HepG2 (cell line): ENCODE data around the gene MTX3. TPM values are rescaled to one million over a fixed set of nuclear protein-coding genes. Genes with fewer than 3 reads are reported as not detected.

Experiments
- ARHGAP35 ChIP-seq: sonication (generic); formaldehyde crosslinking; IDR thresholded peaks from 2 replicates; pipeline ENCODE4 v1.9.0; 2022; ENCODE audit warnings: mild to moderate bottlenecking, inconsistent platforms, moderate library complexity, missing genetic modification reagents, borderline replicate concordance
- ARNT ChIP-seq: fragments of 450-650 bp; IDR thresholded peaks from 2 replicates; pipeline ENCODE4 v1.6.1; 2017
- GABPA ChIP-seq, 2 experiments: IDR thresholded peaks; 2 replicates each; pipeline ENCODE4 v1.6.1; 2011 to 2016; ENCODE audit warnings: low read depth in 2 of 2, low read length in 1 of 2, missing biosample characterization in 1 of 2, missing genetic modification characterization in 1 of 2
- IKZF1 ChIP-seq: fragments of 450-650 bp; IDR thresholded peaks from 2 replicates; pipeline ENCODE4 v1.7.1; 2016
- KDM5A ChIP-seq: fragments of 200-600 bp; sonication (generic); IDR thresholded peaks from 2 replicates; pipeline ENCODE4 v1.7.0; 2018; ENCODE audit warnings: antibody characterized with exemption, mild to moderate bottlenecking, low read length, borderline replicate concordance
- MXI1 ChIP-seq: IDR thresholded peaks from 3 replicates; pipeline ENCODE4 v1.6.1; 2012; ENCODE audit warnings: low read depth, low read length, inconsistent platforms, borderline replicate concordance
- RAD51 ChIP-seq: fragments of 450-650 bp; IDR thresholded peaks from 2 replicates; pipeline ENCODE4 v1.6.1; 2016; ENCODE audit warnings: borderline replicate concordance
- SAFB2 ChIP-seq: sonication (generic); formaldehyde crosslinking; IDR thresholded peaks from 2 replicates; pipeline ENCODE4 v1.5.1; 2020; ENCODE audit warnings: missing genetic modification reagents, low read depth, mild to moderate bottlenecking, borderline replicate concordance
- YEATS2 ChIP-seq: sonication (generic); formaldehyde crosslinking; IDR thresholded peaks from 2 replicates; pipeline ENCODE4 v1.4.0; 2020; ENCODE audit warnings: missing genetic modification reagents, borderline replicate concordance
- ZBTB38 ChIP-seq: sonication (generic); formaldehyde crosslinking; IDR thresholded peaks from 2 replicates; pipeline ENCODE4 v1.5.1; 2020; ENCODE audit warnings: mild to moderate bottlenecking, missing genetic modification reagents
- ZNF274 ChIP-seq: sonication (generic); formaldehyde crosslinking; IDR thresholded peaks from 2 replicates; pipeline ENCODE4 v1.5.1; 2020; ENCODE audit warnings: mild to moderate bottlenecking, missing genetic modification reagents
- ZNF343 ChIP-seq: sonication (generic); formaldehyde crosslinking; IDR thresholded peaks from 2 replicates; pipeline ENCODE4 v1.4.0; 2020; ENCODE audit warnings: mild to moderate bottlenecking, missing genetic modification reagents
- ZNF430 ChIP-seq: sonication (generic); formaldehyde crosslinking; IDR thresholded peaks from 2 replicates; pipeline ENCODE4 v1.9.0; 2021; ENCODE audit warnings: mild to moderate bottlenecking, missing genetic modification reagents
- ZNF747 ChIP-seq: sonication (generic); formaldehyde crosslinking; IDR thresholded peaks from 2 replicates; pipeline ENCODE4 v1.8.1; 2023; ENCODE audit warnings: missing genetic modification reagents, mild to moderate bottlenecking, borderline replicate concordance
- ZSCAN21 ChIP-seq: sonication (generic); formaldehyde crosslinking; IDR thresholded peaks from 2 replicates; pipeline ENCODE4 v1.8.0; 2022; ENCODE audit warnings: mild to moderate bottlenecking, missing genetic modification reagents, moderate library complexity, borderline replicate concordance
- ZUFSP ChIP-seq: sonication (generic); formaldehyde crosslinking; IDR thresholded peaks from 2 replicates; pipeline ENCODE4 v1.9.0; 2021; ENCODE audit warnings: missing genetic modification reagents, mild to moderate bottlenecking, borderline replicate concordance
- polyA plus RNA-seq, 8 experiments: library from polyadenylated mRNA; depleted of rRNA in 3 of 8; stranded (reverse) in 7 of 8; unstranded in 1 of 8; fragments of >200 nt; fragmentation: Illumina TruSeq in 4 of 8; extraction: Trizol in 4 of 8; gene quantifications; 2 replicates each; pipeline versions ENCODE4 v1.2.1 to v1.2.3, GENCODE V29; 2011 to 2016; ENCODE audit warnings: low read depth in 4 of 8, missing spikeins in 1 of 8, mixed read lengths in 1 of 8; ENCODE audit not compliant: insufficient read depth in 1 of 8
- total RNA-seq, 5 experiments: library from RNA; depleted of rRNA; stranded (reverse); fragments of >200 nt; fragmentation: Illumina TruSeq; extraction: Trizol; gene quantifications; 2 replicates each; pipeline ENCODE4 v1.2.3, GENCODE V29; 2016; ENCODE audit warnings: low read depth in 1 of 5
- TF ChIP-seq, protein P1 (sequence below): sonication (generic); formaldehyde crosslinking; IDR thresholded peaks from 2 replicates; pipeline ENCODE4 v1.4.0; 2020; ENCODE audit warnings: missing genetic modification reagents
- TF ChIP-seq, protein P2 (sequence below): IDR thresholded peaks from 2 replicates; pipeline ENCODE4 v1.6.1; 2016; ENCODE audit warnings: missing compliant biosample characterization, missing genetic modification reagents, borderline replicate concordance
- TF ChIP-seq, protein P3 (sequence below): sonication (generic); formaldehyde crosslinking; conservative IDR thresholded peaks from 2 replicates; pipeline ENCODE4 v1.4.0; 2020; ENCODE audit warnings: mild to moderate bottlenecking, missing genetic modification reagents, moderate library complexity

The MTX3 gene
- total and polyA plus RNA-seq, 2 of the 13 experiments (the other 11 are each of a cell fraction or from before 2014, with no cell fraction given) = 9.9 to 16.7 TPM

GRCh38 chr5:79990598-79991507 lies at the start of gene MTX3 (continued):
- TF ChIP-seq ZNF343 (CRISPR knock-in tag) (no peak), ZBTB38 (CRISPR knock-in tag) (peak; percentile 82), ZSCAN21 (peak; percentile 65; the same call in 1 of the 2 replicates), ZNF274 (CRISPR knock-in tag) (peak; percentile 83), ZNF430 (CRISPR knock-in tag) (peak; percentile 90), MXI1 (peak; percentile 70; the same call in 1 of the 3 replicates), YEATS2 (CRISPR knock-in tag) (peak; percentile 67; the same call in 1 of the 2 replicates), RAD51 (no peak), ZNF747 (peak; percentile 82), KDM5A (peak; percentile 84), ARNT (no peak), IKZF1 (no peak), ARHGAP35 (no peak; the same call in 1 of the 2 replicates), ZUFSP (CRISPR knock-in tag) (no peak), SAFB2 (CRISPR knock-in tag) (peak; percentile 85; the same call in 1 of the 2 replicates), GABPA (IDR thresholded peaks at IDR 0.05; ENCODE audit: low read depth, low read length) (peak; percentile 77), GABPA (CRISPR knock-in tag; IDR thresholded peaks at IDR 0.05; ENCODE audit: low read depth) (peak; percentile 98)
- TF ChIP-seq, protein P1, sequence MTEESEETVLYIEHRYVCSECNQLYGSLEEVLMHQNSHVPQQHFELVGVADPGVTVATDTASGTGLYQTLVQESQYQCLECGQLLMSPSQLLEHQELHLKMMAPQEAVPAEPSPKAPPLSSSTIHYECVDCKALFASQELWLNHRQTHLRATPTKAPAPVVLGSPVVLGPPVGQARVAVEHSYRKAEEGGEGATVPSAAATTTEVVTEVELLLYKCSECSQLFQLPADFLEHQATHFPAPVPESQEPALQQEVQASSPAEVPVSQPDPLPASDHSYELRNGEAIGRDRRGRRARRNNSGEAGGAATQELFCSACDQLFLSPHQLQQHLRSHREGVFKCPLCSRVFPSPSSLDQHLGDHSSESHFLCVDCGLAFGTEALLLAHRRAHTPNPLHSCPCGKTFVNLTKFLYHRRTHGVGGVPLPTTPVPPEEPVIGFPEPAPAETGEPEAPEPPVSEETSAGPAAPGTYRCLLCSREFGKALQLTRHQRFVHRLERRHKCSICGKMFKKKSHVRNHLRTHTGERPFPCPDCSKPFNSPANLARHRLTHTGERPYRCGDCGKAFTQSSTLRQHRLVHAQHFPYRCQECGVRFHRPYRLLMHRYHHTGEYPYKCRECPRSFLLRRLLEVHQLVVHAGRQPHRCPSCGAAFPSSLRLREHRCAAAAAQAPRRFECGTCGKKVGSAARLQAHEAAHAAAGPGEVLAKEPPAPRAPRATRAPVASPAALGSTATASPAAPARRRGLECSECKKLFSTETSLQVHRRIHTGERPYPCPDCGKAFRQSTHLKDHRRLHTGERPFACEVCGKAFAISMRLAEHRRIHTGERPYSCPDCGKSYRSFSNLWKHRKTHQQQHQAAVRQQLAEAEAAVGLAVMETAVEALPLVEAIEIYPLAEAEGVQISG (CRISPR knock-in tag) = peak; percentile 85
- TF ChIP-seq, protein P2, sequence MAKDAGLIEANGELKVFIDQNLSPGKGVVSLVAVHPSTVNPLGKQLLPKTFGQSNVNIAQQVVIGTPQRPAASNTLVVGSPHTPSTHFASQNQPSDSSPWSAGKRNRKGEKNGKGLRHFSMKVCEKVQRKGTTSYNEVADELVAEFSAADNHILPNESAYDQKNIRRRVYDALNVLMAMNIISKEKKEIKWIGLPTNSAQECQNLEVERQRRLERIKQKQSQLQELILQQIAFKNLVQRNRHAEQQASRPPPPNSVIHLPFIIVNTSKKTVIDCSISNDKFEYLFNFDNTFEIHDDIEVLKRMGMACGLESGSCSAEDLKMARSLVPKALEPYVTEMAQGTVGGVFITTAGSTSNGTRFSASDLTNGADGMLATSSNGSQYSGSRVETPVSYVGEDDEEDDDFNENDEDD = peak; percentile 49; the same call in 1 of the 2 replicates
- TF ChIP-seq, protein P3, sequence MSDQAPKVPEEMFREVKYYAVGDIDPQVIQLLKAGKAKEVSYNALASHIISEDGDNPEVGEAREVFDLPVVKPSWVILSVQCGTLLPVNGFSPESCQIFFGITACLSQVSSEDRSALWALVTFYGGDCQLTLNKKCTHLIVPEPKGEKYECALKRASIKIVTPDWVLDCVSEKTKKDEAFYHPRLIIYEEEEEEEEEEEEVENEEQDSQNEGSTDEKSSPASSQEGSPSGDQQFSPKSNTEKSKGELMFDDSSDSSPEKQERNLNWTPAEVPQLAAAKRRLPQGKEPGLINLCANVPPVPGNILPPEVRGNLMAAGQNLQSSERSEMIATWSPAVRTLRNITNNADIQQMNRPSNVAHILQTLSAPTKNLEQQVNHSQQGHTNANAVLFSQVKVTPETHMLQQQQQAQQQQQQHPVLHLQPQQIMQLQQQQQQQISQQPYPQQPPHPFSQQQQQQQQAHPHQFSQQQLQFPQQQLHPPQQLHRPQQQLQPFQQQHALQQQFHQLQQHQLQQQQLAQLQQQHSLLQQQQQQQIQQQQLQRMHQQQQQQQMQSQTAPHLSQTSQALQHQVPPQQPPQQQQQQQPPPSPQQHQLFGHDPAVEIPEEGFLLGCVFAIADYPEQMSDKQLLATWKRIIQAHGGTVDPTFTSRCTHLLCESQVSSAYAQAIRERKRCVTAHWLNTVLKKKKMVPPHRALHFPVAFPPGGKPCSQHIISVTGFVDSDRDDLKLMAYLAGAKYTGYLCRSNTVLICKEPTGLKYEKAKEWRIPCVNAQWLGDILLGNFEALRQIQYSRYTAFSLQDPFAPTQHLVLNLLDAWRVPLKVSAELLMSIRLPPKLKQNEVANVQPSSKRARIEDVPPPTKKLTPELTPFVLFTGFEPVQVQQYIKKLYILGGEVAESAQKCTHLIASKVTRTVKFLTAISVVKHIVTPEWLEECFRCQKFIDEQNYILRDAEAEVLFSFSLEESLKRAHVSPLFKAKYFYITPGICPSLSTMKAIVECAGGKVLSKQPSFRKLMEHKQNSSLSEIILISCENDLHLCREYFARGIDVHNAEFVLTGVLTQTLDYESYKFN (CRISPR knock-in tag) = peak; percentile 58
